ENCODE data around the gene EPX.

DNA sequence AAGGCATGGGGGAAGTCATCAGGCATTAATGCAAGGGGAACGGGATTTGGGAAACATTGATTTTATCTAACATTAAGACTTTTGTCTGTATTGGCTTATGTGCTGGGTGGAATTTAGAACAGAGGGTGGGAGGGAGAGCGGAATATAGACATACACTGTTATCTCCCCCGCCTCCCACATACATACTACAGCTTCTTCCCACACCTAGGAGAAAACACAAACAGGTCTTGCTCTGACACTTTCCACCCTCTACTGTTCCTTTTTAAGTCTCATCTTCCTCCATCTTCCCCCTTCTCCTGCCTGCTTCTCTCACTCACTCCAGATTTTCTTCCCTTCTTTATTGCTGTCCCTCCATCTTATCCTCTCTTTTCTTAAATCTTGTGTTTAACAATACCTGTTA lies 43.9 kb upstream of the EPX start:
- TF ChIP-seq POLR2AphosphoS5 (IDR thresholded peaks at IDR 0.05; ENCODE audit: low read depth, low read length), result no peak
- no peak for TF ChIP-seq REST (IDR thresholded peaks at IDR 0.05; ENCODE audit: insufficient read depth in 1 of 2, low read depth in 2 of 2, low read length in 2 of 2)
- no peak for TF ChIP-seq TAF1 (IDR thresholded peaks at IDR 0.05; ENCODE audit: borderline replicate concordance, insufficient read depth, low read length)
- TF ChIP-seq SIN3A (IDR thresholded peaks at IDR 0.05; ENCODE audit: borderline replicate concordance, insufficient read depth, low read length), result no peak
